Neuronal stem cell (in vitro differentiated cells): Measurements from ENCODE around the gene WFIKKN1.
A peak's percentile ranks its signal among the peaks of the same experiment; 100 is the strongest.

Source experiments
- DNase-seq: peaks from one replicate; pipeline ENCODE4 v3.0.0-alpha.2; 2013; ENCODE audit warnings: low spot score
- H2AFZ ChIP-seq: one replicate; pipeline ENCODE4 v1.6.1; 2013; ENCODE audit warnings: mild to moderate bottlenecking, low read length, inconsistent platforms
- H2AK5ac ChIP-seq: 2 replicates; pipeline ENCODE4 v1.6.1; 2013; ENCODE audit warnings: low read depth, mild to moderate bottlenecking, inconsistent platforms, low read length, moderate library complexity, mixed read lengths
- H2BK120ac ChIP-seq: 2 replicates; pipeline ENCODE4 v1.6.1; 2013; ENCODE audit warnings: low read depth, mild to moderate bottlenecking, inconsistent platforms, low read length, moderate library complexity, mixed read lengths
- H2BK12ac ChIP-seq: one replicate; pipeline ENCODE4 v1.6.1; 2013; ENCODE audit warnings: low read length, inconsistent platforms
- H2BK15ac ChIP-seq: 2 replicates; pipeline ENCODE4 v1.6.1; 2013; ENCODE audit warnings: mild to moderate bottlenecking, low read length, inconsistent platforms, mixed read lengths
- H2BK5ac ChIP-seq: one replicate; pipeline ENCODE4 v1.6.1; 2013; ENCODE audit warnings: inconsistent platforms, mild to moderate bottlenecking, low read length, moderate library complexity
- H3K14ac ChIP-seq: one replicate; pipeline ENCODE4 v1.6.1; 2013; ENCODE audit warnings: low read length, inconsistent platforms
- H3K18ac ChIP-seq: 2 replicates; pipeline ENCODE4 v1.6.1; 2013; ENCODE audit warnings: low read length, inconsistent platforms
- H3K23ac ChIP-seq: 2 replicates; pipeline ENCODE4 v1.6.1; 2013; ENCODE audit warnings: low read depth, mild to moderate bottlenecking, mixed read lengths, low read length, inconsistent platforms; ENCODE audit not compliant: poor library complexity
- H3K27ac ChIP-seq: replicated peaks from 3 replicates; pipeline ENCODE4 v1.5.1; 2013; ENCODE audit warnings: low read length, inconsistent platforms
- H3K27me3 ChIP-seq, 3 experiments: 2 replicates each; pipeline ENCODE4 v1.6.1; 2013; ENCODE audit warnings: low read length in 3 of 3, mild to moderate bottlenecking in 2 of 3, inconsistent platforms in 1 of 3, low read depth in 1 of 3, mixed read lengths in 1 of 3, moderate library complexity in 1 of 3; ENCODE audit not compliant: control insufficient read depth in 3 of 3, insufficient read depth in 3 of 3
- H3K36me3 ChIP-seq, 2 donors: replicated peaks in 1 of 2; 2 replicates each; pipeline ENCODE4 v1.6.1; 2013; ENCODE audit warnings: low read length in 2 of 2; ENCODE audit not compliant: control insufficient read depth in 2 of 2, insufficient read depth in 2 of 2
- H3K4ac ChIP-seq: 2 replicates; pipeline ENCODE4 v1.6.1; 2013; ENCODE audit warnings: inconsistent platforms, mild to moderate bottlenecking, low read length, moderate library complexity
- H3K4me1 ChIP-seq, 2 donors: 1 replicate in 1 of 2; 2 replicates in 1 of 2; pipeline ENCODE4 v1.6.1; 2013; ENCODE audit warnings: low read length in 2 of 2, low read depth in 1 of 2; ENCODE audit not compliant: control insufficient read depth in 2 of 2, insufficient read depth in 1 of 2
- H3K4me2 ChIP-seq: one replicate; pipeline ENCODE4 v1.6.1; 2013; ENCODE audit warnings: mild to moderate bottlenecking, low read length, inconsistent platforms; ENCODE audit not compliant: insufficient read depth, poor library complexity, severe bottlenecking
- H3K4me3 ChIP-seq, 2 donors: 2 replicates each; pipeline ENCODE4 v1.5.1; 2013; ENCODE audit warnings: low read length in 2 of 2, mild to moderate bottlenecking in 2 of 2, inconsistent platforms in 1 of 2, moderate library complexity in 1 of 2
- H3K79me1 ChIP-seq: one replicate; pipeline ENCODE4 v1.6.1; 2013; ENCODE audit warnings: low read depth, mild to moderate bottlenecking, inconsistent platforms, low read length, moderate library complexity
- H3K9ac ChIP-seq: one replicate; pipeline ENCODE4 v1.6.1; 2013; ENCODE audit warnings: mild to moderate bottlenecking, low read depth, low read length, inconsistent platforms; ENCODE audit not compliant: poor library complexity
- H3K9me3 ChIP-seq, 2 donors: replicated peaks in 1 of 2; 2 replicates each; pipeline versions ENCODE3 to v1.6.1; 2013; ENCODE audit warnings: low read length in 2 of 2, mild to moderate bottlenecking in 2 of 2, inconsistent platforms in 1 of 2, low read depth in 1 of 2, mixed read lengths in 1 of 2, moderate library complexity in 1 of 2; ENCODE audit not compliant: control insufficient read depth in 2 of 2, insufficient read depth in 1 of 2
- H4K8ac ChIP-seq: one replicate; pipeline ENCODE4 v1.6.1; 2013; ENCODE audit warnings: low read depth, mild to moderate bottlenecking, inconsistent platforms, low read length, moderate library complexity
- H4K91ac ChIP-seq: one replicate; pipeline ENCODE4 v1.6.1; 2013; ENCODE audit warnings: low read length, low read depth, mild to moderate bottlenecking, inconsistent platforms; ENCODE audit not compliant: poor library complexity
- WGBS, 2 donors: extraction: QIAGEN DNeasy Blood & Tissue Kit; methylation state at CpG; one replicate each; pipeline ENCODE4 v1.1.7; 2013; ENCODE audit warnings: missing lambda C conversion rate in 2 of 2, mixed read lengths in 1 of 2; ENCODE audit not compliant: insufficient read length in 2 of 2, insufficient replicate concordance in 1 of 2; ENCODE audit errors: extremely low coverage in 2 of 2; 5-methylcytosine and 5-hydroxymethylcytosine counted together

The WFIKKN1 gene

GRCh38 chr16:644556-644955, 13.8 kb downstream of the WFIKKN1 start:
- peaks cover 9% of the 10 kb centered on the region for H3K79me1 ChIP-seq
- no peak overlapping the region for H3K4me2 ChIP-seq
- no peak overlapping the region for H3K9ac ChIP-seq
- no peaks in the 10 kb centered on the region for H3K36me3 ChIP-seq
- H2AK5ac ChIP-seq: peak overlapping the region; percentile 56
- no peak overlapping the region for H3K23ac ChIP-seq
- H4K91ac ChIP-seq: no peak overlapping the region
- no peak overlapping the region for H2BK15ac ChIP-seq
- no peak for DNase-seq
- H4K8ac ChIP-seq: no peak overlapping the region
- no peak overlapping the region for H2BK5ac ChIP-seq
- H3K14ac ChIP-seq: no peak overlapping the region
- H3K27me3 ChIP-seq: peaks cover 0 to 20% (median 11%) of the 10 kb centered on the region in 3 experiments
- H3K4ac ChIP-seq: no peak overlapping the region
- no peaks in the 10 kb centered on the region for H3K9me3 ChIP-seq
- no peak overlapping the region for H2AFZ ChIP-seq
- no peak overlapping the region for H2BK12ac ChIP-seq
- no peak overlapping the region for H2BK120ac ChIP-seq
- peaks cover 9 to 14% of the 10 kb centered on the region in 2 donors for H3K4me1 ChIP-seq
- H3K18ac ChIP-seq: no peak overlapping the region
- H3K4me3 ChIP-seq: no peak overlapping the region
- H3K27ac ChIP-seq: no peak overlapping the region
- no CpG with 5 or more reads among the region's 12 CpGs for WGBS, 2 donors

- H2BK5ac ChIP-seq: no peak overlapping the region
- DNase-seq: no peak
- H4K91ac ChIP-seq: no peak overlapping the region
- peak overlapping the region; percentile 22 for H2BK12ac ChIP-seq
- H2BK15ac ChIP-seq: no peak overlapping the region
- H3K14ac ChIP-seq: no peak overlapping the region
- H3K4me1 ChIP-seq: peaks cover 13 to 16% of the 10 kb centered on the region in 2 donors
- peak overlapping the region; percentile 55 for H3K23ac ChIP-seq
- H2AK5ac ChIP-seq: peak overlapping the region; percentile 70
- H3K27me3 ChIP-seq: peaks cover 0 to 20% (median 11%) of the 10 kb centered on the region in 3 experiments
- H3K27ac ChIP-seq: no peak overlapping the region
- no peak overlapping the region for H3K4me3 ChIP-seq
- no peak overlapping the region for H3K18ac ChIP-seq
- peaks cover 12% of the 10 kb centered on the region for H3K79me1 ChIP-seq
- no CpG with 5 or more reads among the region's 32 CpGs for WGBS, 2 donors
- peak overlapping the region; percentile 63 for H3K9ac ChIP-seq
- no peak overlapping the region for H3K4me2 ChIP-seq
- no peak overlapping the region for H4K8ac ChIP-seq
- H3K4ac ChIP-seq: no peak overlapping the region
- no peak overlapping the region for H2AFZ ChIP-seq
- H3K36me3 ChIP-seq: peaks cover 0 to 5% of the 10 kb centered on the region in 2 donors
- H3K9me3 ChIP-seq: no peaks in the 10 kb centered on the region
- H2BK120ac ChIP-seq: no peak overlapping the region
Observed at GRCh38 chr16:645852-646678, 15.3 kb downstream of the WFIKKN1 start.

GRCh38 chr16:646679-647172, 15.9 kb downstream of the WFIKKN1 start:
- H2AFZ ChIP-seq: no peak overlapping the region
- H2BK5ac ChIP-seq: peak overlapping the region; percentile 53
- peaks cover 13 to 16% of the 10 kb centered on the region in 2 donors for H3K4me1 ChIP-seq
- WGBS, 2 donors: no CpG with 5 or more reads among the region's 22 CpGs
- H3K4ac ChIP-seq: peak overlapping the region; percentile 23
- no peak overlapping the region for H2AK5ac ChIP-seq
- H2BK12ac ChIP-seq: peak overlapping the region; percentile 22
- H4K8ac ChIP-seq: no peak overlapping the region
- H2BK15ac ChIP-seq: no peak overlapping the region
- no peak overlapping the region for H2BK120ac ChIP-seq
- no peak overlapping the region for H3K18ac ChIP-seq
- peak overlapping the region; percentile 21 for H3K14ac ChIP-seq
- H3K4me3 ChIP-seq: no peak overlapping the region
- no peak for DNase-seq
- H3K9ac ChIP-seq: peak overlapping the region; percentile 63
- H4K91ac ChIP-seq: no peak overlapping the region
- H3K36me3 ChIP-seq: peaks cover 0 to 10% of the 10 kb centered on the region in 2 donors
- H3K4me2 ChIP-seq: no peak overlapping the region
- H3K27me3 ChIP-seq: peaks cover 0 to 19% (median 11%) of the 10 kb centered on the region in 3 experiments
- H3K23ac ChIP-seq: peak overlapping the region; percentile 55
- H3K9me3 ChIP-seq: no peaks in the 10 kb centered on the region
- no peak overlapping the region for H3K27ac ChIP-seq
- peaks cover 12% of the 10 kb centered on the region for H3K79me1 ChIP-seq

- peak overlapping the region; percentile 17 for H3K18ac ChIP-seq
- peak overlapping the region; percentile 63 for H3K9ac ChIP-seq
- peak overlapping the region in 1 of 2 donors; percentile 80 for H3K4me3 ChIP-seq
- H3K4ac ChIP-seq: no peak overlapping the region
- H2AK5ac ChIP-seq: peak overlapping the region; percentile 79
- no peak overlapping the region for H2BK15ac ChIP-seq
- DNase-seq: no peak
- no peak overlapping the region for H3K27ac ChIP-seq
- no peak overlapping the region for H2BK12ac ChIP-seq
- H3K36me3 ChIP-seq: peaks cover 0 to 14% of the 10 kb centered on the region in 2 donors
- H3K27me3 ChIP-seq: peaks cover 0 to 13% (median 7%) of the 10 kb centered on the region in 3 experiments
- H3K4me1 ChIP-seq: peaks cover 12 to 16% of the 10 kb centered on the region in 2 donors
- no peak overlapping the region for H3K4me2 ChIP-seq
- peak overlapping the region; percentile 53 for H2BK5ac ChIP-seq
- no peaks in the 10 kb centered on the region for H3K9me3 ChIP-seq
- peak overlapping the region; percentile 73 for H3K23ac ChIP-seq
- peaks cover 12% of the 10 kb centered on the region for H3K79me1 ChIP-seq
- H4K8ac ChIP-seq: peak overlapping the region; percentile 43
- no peak overlapping the region for H2AFZ ChIP-seq
- H2BK120ac ChIP-seq: no peak overlapping the region
- no CpG with 5 or more reads among the region's 25 CpGs for WGBS, 2 donors
- H3K14ac ChIP-seq: no peak overlapping the region
- no peak overlapping the region for H4K91ac ChIP-seq
Observed at GRCh38 chr16:647173-647902, 16.6 kb downstream of the WFIKKN1 start.
